Smooth muscle cell (in vitro differentiated cells): ENCODE measurements around the gene ANXA3. TPM values are rescaled to one million over a fixed set of nuclear protein-coding genes. Genes with fewer than 3 reads are reported as not detected.
A peak's percentile ranks its signal among the peaks of the same experiment; 100 is the strongest.

Experiments used
- DNase-seq: peaks from one replicate; lab custom pipeline; 2025; ENCODE audit not compliant: unreplicated experiment; lab: John Stamatoyannopoulos, UW
- H2AFZ ChIP-seq: fragments of 200-600 bp; sonication (generic); 2 replicates; pipeline ENCODE4 v1.6.0; 2016; ENCODE audit warnings: antibody characterized with exemption, low read depth, mild to moderate bottlenecking
- H3F3A ChIP-seq: fragments of 200-600 bp; sonication (generic); 2 replicates; pipeline ENCODE4 v1.6.0; 2017; ENCODE audit warnings: antibody characterized with exemption, low read depth
- H3K27ac ChIP-seq: fragments of 200-600 bp; sonication (generic); 2 replicates; pipeline ENCODE4 v1.5.1; 2016; ENCODE audit warnings: low read depth, mild to moderate bottlenecking
- H3K27me3 ChIP-seq: fragments of 200-600 bp; sonication (generic); 2 replicates; pipeline ENCODE4 v1.6.1; 2016; ENCODE audit warnings: low read depth, mild to moderate bottlenecking
- H3K36me3 ChIP-seq: fragments of 200-600 bp; sonication (generic); 2 replicates; pipeline ENCODE4 v1.5.1; 2016; ENCODE audit warnings: low read depth
- H3K4me1 ChIP-seq: fragments of 200-600 bp; sonication (generic); 2 replicates; pipeline ENCODE4 v1.5.1; 2016; ENCODE audit warnings: low read depth
- H3K4me2 ChIP-seq: fragments of 200-600 bp; sonication (generic); 2 replicates; pipeline ENCODE4 v1.6.0; 2016; ENCODE audit warnings: mild to moderate bottlenecking
- H3K4me3 ChIP-seq: fragments of 200-600 bp; sonication (generic); 2 replicates; pipeline ENCODE4 v1.5.1; 2016; ENCODE audit warnings: mild to moderate bottlenecking
- H3K79me2 ChIP-seq: fragments of 200-600 bp; sonication (generic); 2 replicates; pipeline ENCODE4 v1.6.0; 2016; ENCODE audit warnings: low read depth, mild to moderate bottlenecking
- H3K9ac ChIP-seq: fragments of 200-600 bp; sonication (generic); 2 replicates; pipeline ENCODE4 v1.6.0; 2016; ENCODE audit warnings: low read depth
- H3K9me3 ChIP-seq: fragments of 200-600 bp; sonication (generic); replicated peaks from 2 replicates; pipeline ENCODE4 v1.5.1; 2016; ENCODE audit warnings: low read depth
- H4K20me1 ChIP-seq: fragments of 200-600 bp; sonication (generic); 2 replicates; pipeline ENCODE4 v1.6.0; 2016; ENCODE audit warnings: low read depth
- CTCF ChIP-seq: fragments of 200-600 bp; sonication (generic); IDR thresholded peaks from 2 replicates; pipeline ENCODE4 v1.5.1; 2017; ENCODE audit warnings: borderline replicate concordance, mild to moderate bottlenecking, antibody characterized with exemption; ENCODE audit not compliant: insufficient read depth, poor library complexity, severe bottlenecking
- WGBS: methylation state at CpG from one replicate; pipeline ENCODE4 v1.1.7; 2016; ENCODE audit warnings: low lambda C conversion rate; 5-methylcytosine and 5-hydroxymethylcytosine counted together
- polyA plus RNA-seq: library from polyadenylated mRNA; unstranded; fragments of >200 nt; fragmentation: Nextera tagmentation; extraction: Ambion mirVana; gene quantifications from 2 replicates; pipeline ENCODE4 v1.2.1, GENCODE V29; 2016
- total RNA-seq: library from RNA; depleted of rRNA; stranded (reverse); fragments of >200 nt; gene quantifications from 2 replicates; pipeline ENCODE4 v1.2.3, GENCODE V29; 2014

ANXA3 gene
- total and polyA plus RNA-seq, 2 experiments from 2014 or later, result 16.7 to 44.5 TPM

- no peaks in the 10 kb centered on the region for H3K36me3 ChIP-seq
- H3F3A ChIP-seq, result peaks cover 3% of the 10 kb centered on the region
- no peaks in the 10 kb centered on the region for H3K4me1 ChIP-seq
- H2AFZ ChIP-seq, result no peak overlapping the region
- 76% methylated on average over 7 of the region's 7 CpGs for WGBS
- H4K20me1 ChIP-seq, result no peaks in the 10 kb centered on the region
- no peaks in the 10 kb centered on the region for H3K9me3 ChIP-seq
- no peaks in the 10 kb centered on the region for H3K79me2 ChIP-seq
- H3K27ac ChIP-seq, result no peak overlapping the region
- H3K4me2 ChIP-seq, result no peak overlapping the region
- TF ChIP-seq CTCF, result no peak
- H3K9ac ChIP-seq, result no peak overlapping the region
- no peak overlapping the region for H3K4me3 ChIP-seq
- no peaks in the 10 kb centered on the region for H3K27me3 ChIP-seq
- no peak for DNase-seq
These were observed 62.2 kb downstream of the ANXA3 start for GRCh38 chr4:78613522-78614321.

- H3K9me3 ChIP-seq, result no peaks in the 10 kb centered on the region
- H3K36me3 ChIP-seq, result no peaks in the 10 kb centered on the region
- H3F3A ChIP-seq, result peaks cover 3% of the 10 kb centered on the region
- H3K27ac ChIP-seq, result peak overlapping the region; percentile 93
- H3K4me1 ChIP-seq, result no peaks in the 10 kb centered on the region
- WGBS, result 13% methylated on average over 7 of the region's 7 CpGs
- peak overlapping the region; percentile 67 for H3K4me2 ChIP-seq
- DNase-seq, result no peak
- no peak for TF ChIP-seq CTCF
- H4K20me1 ChIP-seq, result no peaks in the 10 kb centered on the region
- no peaks in the 10 kb centered on the region for H3K27me3 ChIP-seq
- H2AFZ ChIP-seq, result peak overlapping the region; percentile 40
- H3K9ac ChIP-seq, result peak overlapping the region; percentile 53
- no peak overlapping the region for H3K4me3 ChIP-seq
- H3K79me2 ChIP-seq, result no peaks in the 10 kb centered on the region
These were observed 64.5 kb downstream of the ANXA3 start for GRCh38 chr4:78616046-78616498.

GRCh38 chr4:78618436-78618835 is 66.9 kb downstream of the ANXA3 start:
- Histone ChIP-seq H3K36me3 (no peaks in the 10 kb centered on the region), H3K9ac (no peak overlapping the region), H3K4me1 (no peaks in the 10 kb centered on the region), H3K27me3 (no peaks in the 10 kb centered on the region), H3K79me2 (no peaks in the 10 kb centered on the region), H3F3A (peaks cover 3% of the 10 kb centered on the region), H3K4me3 (no peak overlapping the region), H3K4me2 (no peak overlapping the region), H2AFZ (no peak overlapping the region), H3K27ac (no peak overlapping the region), H4K20me1 (no peaks in the 10 kb centered on the region), H3K9me3 (no peaks in the 10 kb centered on the region)
- WGBS, result 75% methylated on average over 1 of the region's 1 CpG
- TF ChIP-seq CTCF, result no peak
- no peak for DNase-seq

GRCh38 chr4:78621395-78621794 is 69.8 kb downstream of the ANXA3 start:
- H3K9me3 ChIP-seq, result no peaks in the 10 kb centered on the region
- no peak for DNase-seq
- H3K4me2 ChIP-seq, result no peak overlapping the region
- H3K27ac ChIP-seq, result no peak overlapping the region
- no peaks in the 10 kb centered on the region for H3K4me1 ChIP-seq
- WGBS, result 56% methylated on average over 4 of the region's 4 CpGs
- no peaks in the 10 kb centered on the region for H4K20me1 ChIP-seq
- no peak overlapping the region for H3K9ac ChIP-seq
- H3K27me3 ChIP-seq, result no peaks in the 10 kb centered on the region
- H3K79me2 ChIP-seq, result no peaks in the 10 kb centered on the region
- peak overlapping the region; percentile 33 for H2AFZ ChIP-seq
- TF ChIP-seq CTCF, result no peak
- no peak overlapping the region for H3K4me3 ChIP-seq
- H3F3A ChIP-seq, result peaks cover under 1% of the 10 kb centered on the region
- no peaks in the 10 kb centered on the region for H3K36me3 ChIP-seq
